Caki2 (cell line): ENCODE results near the gene PBLD. TPM values are rescaled to one million over a fixed set of nuclear protein-coding genes. Genes with fewer than 3 reads are reported as not detected.
"Not testable (repeated sequence)": the region's sequence is repeated elsewhere in the genome, so short reads cannot be mapped to it uniquely, and the experiment has no call there.

Source experiments
- DNase-seq: peaks from one replicate; pipeline ENCODE4 v3.0.0-alpha.2; 2015; ENCODE audit warnings: low read depth
- in situ Hi-C: cut with HindIII; loops from 2 replicates; pipeline ENCODE4 v1.10.0; 2016; ENCODE audit warnings: low sequenced_read_pairs, low pct_unique_long_range_greater_than_20kb, mixed read lengths
- total RNA-seq: library from RNA; depleted of rRNA; stranded (reverse); fragments of >200 nt; shearing (Covaris generic); gene quantifications from 2 replicates; pipeline ENCODE4 v1.2.3, GENCODE V29; 2014; ENCODE audit warnings: low replicate concordance

PBLD gene
- total RNA-seq, 1 experiment from 2014 or later, result 1.4 TPM

GRCh38 chr10:68296843-68297663 lies 35.7 kb downstream of the PBLD start:
- in situ Hi-C loops, result no loop called here
- DNase-seq, result no peak

DNA sequence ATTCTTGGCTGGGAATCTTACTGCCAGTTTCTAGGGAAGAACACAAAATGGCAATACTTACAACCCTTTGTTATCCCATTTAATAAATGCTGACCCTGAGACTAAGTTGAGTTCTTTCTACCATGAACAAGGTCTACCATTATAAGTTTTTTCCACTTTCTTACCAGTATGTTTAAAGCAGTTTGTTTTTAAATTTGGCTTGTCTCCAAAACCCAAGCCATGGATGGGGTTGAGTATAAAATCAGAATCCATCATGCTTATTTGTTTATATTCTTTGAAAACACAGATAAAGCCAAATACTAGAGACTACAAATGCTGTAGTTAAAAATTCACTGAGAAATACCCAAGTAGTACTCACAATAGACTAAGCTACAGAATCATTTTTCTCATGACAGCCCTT lies 42.0 kb downstream of the PBLD start:
- in situ Hi-C loops, result no loop called here
- DNase-seq, result no peak

- in situ Hi-C loops, result no loop called here
These were observed 44.0 kb downstream of the PBLD start for GRCh38 chr10:68288717-68289116.

GRCh38 chr10:68284062-68285001 lies 48.4 kb downstream of the PBLD start:
- no peak for DNase-seq
- in situ Hi-C loops, result no loop called here

More at GRCh38 chr10:68288717-68289116, 44.0 kb downstream of the PBLD start:
- DNase-seq, result no peak

GRCh38 chr10:68280758-68281157 lies 52.0 kb downstream of the PBLD start:
- DNase-seq, result no peak
- in situ Hi-C loops, result no loop called here

- DNase-seq, in situ Hi-C loops: not testable (repeated sequence)
These were observed 53.6 kb downstream of the PBLD start for GRCh38 chr10:68278906-68279753.

DNA sequence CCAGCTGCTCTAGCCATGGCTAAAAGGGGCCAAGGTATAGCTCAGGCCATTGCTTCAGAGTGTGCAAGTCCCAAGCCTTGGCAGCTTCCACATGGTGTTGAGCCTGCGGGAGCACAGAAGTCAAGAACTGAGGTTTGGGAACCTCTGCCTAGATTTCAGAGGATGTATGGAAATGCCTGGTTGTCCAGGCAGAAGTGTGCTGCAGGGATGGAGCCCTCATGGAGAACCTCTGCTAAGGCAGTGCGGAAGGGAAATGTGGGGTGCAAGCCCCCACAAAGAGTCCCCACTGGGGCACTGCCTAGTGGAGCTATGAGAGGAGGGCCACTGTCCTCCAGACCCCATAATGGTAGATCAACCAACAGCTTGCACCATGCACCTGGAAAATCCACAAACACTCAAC lies 54.9 kb downstream of the PBLD start:
- DNase-seq, in situ Hi-C loops: not testable (repeated sequence)

- in situ Hi-C loops, result no loop called here
- no peak for DNase-seq
These were observed 56.5 kb downstream of the PBLD start for GRCh38 chr10:68276224-68276623.

GRCh38 chr10:68275600-68276126 lies 57.1 kb downstream of the PBLD start:
- no peak for DNase-seq
- in situ Hi-C loops, result no loop called here

GRCh38 chr10:68272833-68273232 lies 59.9 kb downstream of the PBLD start:
- in situ Hi-C loops, result no loop called here
- no peak for DNase-seq

DNA sequence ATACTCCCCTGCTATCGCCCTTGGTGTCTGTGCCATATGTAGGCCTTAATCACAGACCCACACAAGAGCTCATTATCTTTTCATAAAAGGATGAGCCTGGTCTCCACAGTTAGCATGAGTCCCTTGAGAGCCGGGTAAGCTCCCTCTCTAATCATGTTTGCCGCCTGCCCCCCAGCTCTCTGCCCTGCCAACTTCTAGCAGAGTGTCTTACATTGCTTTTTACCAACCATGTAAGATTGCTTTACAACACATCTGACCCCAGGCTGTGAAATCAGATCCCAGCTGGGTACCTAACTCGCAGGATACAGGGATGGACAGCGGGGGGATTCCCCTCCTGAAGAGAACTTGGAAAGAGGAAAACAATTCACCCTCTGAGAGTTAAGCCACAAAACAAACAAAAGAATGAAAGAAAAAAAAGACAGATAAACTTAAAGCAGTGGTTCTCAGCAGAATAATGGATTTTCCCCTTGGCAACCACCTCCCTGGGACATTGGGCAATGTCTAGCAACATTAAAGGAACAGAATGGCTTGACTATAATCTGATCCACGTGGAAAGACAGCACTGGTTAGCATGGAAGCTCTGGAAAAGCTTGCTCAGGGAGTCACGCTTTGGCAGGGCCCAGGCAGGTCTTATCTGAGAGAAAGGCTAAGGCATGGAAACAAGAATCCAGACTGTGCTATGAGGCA lies 61.4 kb downstream of the PBLD start:
- in situ Hi-C loops, result no loop called here
- DNase-seq, result no peak

DNA sequence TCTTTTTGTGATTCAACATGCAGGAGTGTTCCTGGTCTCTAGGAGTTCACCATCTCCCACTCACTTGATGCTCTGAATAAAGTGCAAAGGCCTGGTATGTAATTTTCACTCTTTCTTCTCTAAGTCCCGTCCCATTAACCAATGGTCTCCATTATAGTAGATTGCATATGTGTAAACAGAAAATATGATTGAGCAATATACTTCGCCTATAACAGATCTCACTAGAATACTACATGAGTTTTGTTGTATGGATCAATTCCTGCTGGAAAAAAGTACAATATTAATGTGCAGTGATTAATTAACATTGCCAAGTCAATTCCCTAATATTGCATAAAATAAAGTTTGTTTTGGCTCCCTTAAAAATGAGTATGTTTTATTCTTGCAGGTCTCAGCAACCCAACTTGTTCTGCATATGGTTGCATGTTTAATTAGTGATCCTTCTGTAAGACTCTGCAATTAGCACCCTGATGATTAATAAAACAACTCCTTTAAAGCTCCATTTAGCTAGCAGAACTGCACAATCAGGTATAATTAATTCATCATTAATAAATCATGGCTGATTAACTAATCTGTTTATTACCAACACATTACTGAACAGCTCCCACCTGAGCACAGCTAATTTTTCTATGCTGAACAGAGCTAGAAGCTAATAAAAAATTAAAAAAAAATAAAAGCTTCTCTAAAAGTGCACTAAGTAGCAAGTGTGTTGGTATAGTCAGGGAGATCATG lies 63.0 kb downstream of the PBLD start:
- no peak for DNase-seq
- in situ Hi-C loops, result no loop called here

DNA sequence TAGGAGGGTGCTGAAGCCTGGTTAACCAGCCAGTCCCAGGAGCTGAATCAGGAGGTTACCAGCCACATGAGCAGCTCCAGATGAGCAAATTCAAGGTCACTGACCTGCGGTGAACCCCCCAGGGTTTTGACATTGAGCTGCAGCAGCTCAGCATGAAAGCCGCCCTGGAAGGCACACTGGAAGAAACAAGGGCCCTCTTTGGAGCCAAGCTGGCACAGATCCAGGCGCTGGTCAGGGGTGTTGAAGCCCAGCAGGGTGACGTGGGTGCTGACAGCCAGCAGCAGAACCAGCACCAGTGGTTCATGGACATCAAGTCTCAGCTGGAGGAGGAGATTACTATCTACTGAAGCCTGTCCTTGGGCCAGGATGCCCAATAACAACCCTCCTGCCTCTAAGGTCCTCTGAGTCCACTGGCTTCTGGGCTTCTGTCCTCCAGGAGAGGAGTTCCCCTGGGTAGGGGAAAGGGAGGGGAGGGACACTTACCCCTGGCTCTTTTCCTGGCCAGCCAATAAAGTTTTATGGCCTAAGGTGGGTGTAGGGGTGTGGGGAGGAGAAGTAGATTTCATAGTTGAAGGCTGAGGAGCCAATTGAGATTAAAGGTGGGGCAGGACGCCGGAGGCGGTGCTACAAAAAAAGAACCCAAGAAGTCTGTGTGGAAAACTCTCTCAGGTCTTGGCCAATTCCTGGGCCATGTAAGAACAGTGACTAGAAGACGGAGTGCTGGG lies 71.4 kb downstream of the PBLD start:
- DNase-seq, result no peak
- in situ Hi-C loops, result no loop called here

DNA sequence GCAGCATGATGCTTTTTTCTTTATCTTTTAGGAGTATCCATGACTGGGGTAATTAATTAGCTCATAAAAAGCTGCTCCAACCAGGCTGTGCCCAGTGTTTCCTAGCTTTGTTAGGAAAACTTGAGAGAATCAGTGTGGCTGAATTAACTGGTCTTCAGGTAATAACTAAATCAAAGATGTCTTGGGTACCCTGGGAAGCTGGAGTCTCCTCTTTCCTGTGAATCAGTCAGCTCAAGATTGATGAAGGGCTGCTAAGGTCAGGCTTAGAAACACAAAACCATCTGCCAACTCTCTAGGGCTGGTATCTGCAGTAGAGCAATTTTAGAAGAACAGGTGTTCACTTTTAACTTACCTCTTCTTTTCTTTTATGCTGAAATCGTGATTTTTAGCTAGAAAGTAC lies 79.4 kb downstream of the PBLD start:
- DNase-seq, result no peak
- in situ Hi-C loops, result no loop called here

DNA sequence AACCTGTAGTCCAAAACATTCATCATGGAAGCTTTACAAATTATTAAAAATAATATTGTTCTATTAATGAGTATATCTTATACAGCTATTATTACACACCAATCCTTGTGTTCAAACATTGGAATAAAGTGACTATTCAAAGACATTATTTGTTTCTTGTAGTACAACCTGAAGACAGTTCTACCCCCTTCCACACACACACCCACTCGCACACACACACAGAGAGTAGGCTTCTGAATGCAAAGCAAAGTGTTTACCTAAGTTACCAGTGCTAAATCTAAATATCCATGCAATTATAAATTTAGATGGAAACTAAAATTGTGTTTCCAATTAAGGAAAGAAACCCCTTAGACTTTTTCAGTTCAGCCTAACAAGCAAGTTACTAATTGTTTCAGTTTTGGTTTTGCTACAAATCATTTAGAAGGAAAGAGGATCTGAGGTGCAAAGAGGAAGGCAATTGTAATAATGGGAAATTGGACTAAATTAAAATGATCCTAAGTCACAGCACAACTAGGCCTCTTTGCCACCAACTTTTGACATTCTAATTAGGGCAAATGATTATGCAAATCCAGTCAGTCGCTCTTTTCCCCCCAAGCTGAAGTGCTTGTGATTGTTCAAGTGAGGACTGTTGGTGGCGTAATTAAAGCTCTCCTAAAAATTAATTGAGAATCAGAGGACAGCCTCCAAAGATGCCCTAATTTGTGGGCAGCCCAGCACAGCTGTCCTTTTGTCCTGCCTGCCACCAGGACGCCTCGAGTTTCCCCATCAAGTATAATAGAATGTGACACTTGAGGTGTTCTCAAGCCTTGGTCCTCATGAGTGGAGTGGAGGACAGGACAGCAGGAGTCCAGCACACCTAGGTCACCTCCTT lies 80.9 kb downstream of the PBLD start:
- in situ Hi-C loops, result no loop called here
- no peak for DNase-seq

DNA sequence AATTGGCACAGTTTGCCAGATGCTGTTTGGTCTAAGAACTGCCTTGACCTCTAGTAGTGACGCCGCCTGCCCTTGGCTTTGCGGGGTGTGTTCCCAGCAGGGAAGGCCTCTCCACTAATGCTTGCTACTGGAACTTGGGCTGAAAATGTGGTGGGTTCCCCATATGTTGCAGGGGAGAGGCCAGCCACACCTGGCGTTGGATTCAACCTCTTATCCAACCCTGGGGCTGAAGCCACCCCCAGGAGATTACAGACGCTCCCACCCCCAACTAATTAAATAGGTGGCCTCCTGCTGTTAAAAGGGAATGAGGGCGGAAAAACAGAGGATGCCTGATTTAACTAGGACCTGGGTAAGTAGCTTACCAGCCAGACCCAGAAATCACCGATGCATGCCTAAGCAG lies 81.6 kb downstream of the PBLD start:
- in situ Hi-C loops, result no loop called here
- no peak for DNase-seq
